Occipital lobe (tissue), 2 donors: ENCODE measurements around the gene RAB11FIP5. TPM values are rescaled to one million over a fixed set of nuclear protein-coding genes. Genes with fewer than 3 reads are reported as not detected.
"Not testable (repeated sequence)": the region's sequence is repeated elsewhere in the genome, so short reads cannot be mapped to it uniquely, and the experiment has no call there.

ENCODE experiments used
- DNase-seq: peaks from one replicate; lab custom pipeline; 2025; lab: John Stamatoyannopoulos, UW
- total RNA-seq: library from RNA; depleted of rRNA; stranded (reverse); fragments of >200 nt; gene quantifications from one replicate; pipeline ENCODE4 v1.2.3, GENCODE V29; 2014

RAB11FIP5 gene
- total RNA-seq, 1 donor from 2014 or later: 7.5 TPM

- DNase-seq: no peak
Observed at GRCh38 chr2:73111073-73112025, 1.4 kb downstream of the RAB11FIP5 start.

GRCh38 chr2:73110168-73111072 is 2.3 kb downstream of the RAB11FIP5 start:
- DNase-seq: no peak

- no peak for DNase-seq
Observed at GRCh38 chr2:73109431-73110167, 3.1 kb downstream of the RAB11FIP5 start.

- no peak for DNase-seq
Observed at GRCh38 chr2:73107211-73107926, 5.4 kb downstream of the RAB11FIP5 start.

- no peak for DNase-seq
Observed at GRCh38 chr2:73106791-73107190, 6.0 kb downstream of the RAB11FIP5 start.

- DNase-seq: no peak
Observed at GRCh38 chr2:73105511-73105971, 7.2 kb downstream of the RAB11FIP5 start.

GRCh38 chr2:73104933-73105332 is 7.8 kb downstream of the RAB11FIP5 start:
- DNase-seq: no peak

- no peak for DNase-seq
Observed at GRCh38 chr2:73103018-73103542, 9.7 kb downstream of the RAB11FIP5 start.

GRCh38 chr2:73101626-73102256 is 11.0 kb downstream of the RAB11FIP5 start:
- DNase-seq: no peak

- no peak for DNase-seq
Observed at GRCh38 chr2:73100956-73101355, 11.8 kb downstream of the RAB11FIP5 start.

GRCh38 chr2:73099486-73099885 is 13.3 kb downstream of the RAB11FIP5 start:
- DNase-seq: no peak

GRCh38 chr2:73095910-73096309 is 16.8 kb downstream of the RAB11FIP5 start:
- DNase-seq: no peak

GRCh38 chr2:73093601-73094218 is 19.0 kb downstream of the RAB11FIP5 start:
- DNase-seq: not testable (repeated sequence)

GRCh38 chr2:73092146-73092783 is 20.5 kb downstream of the RAB11FIP5 start:
- DNase-seq: no peak

- no peak for DNase-seq
Observed at GRCh38 chr2:73091696-73092095, 21.1 kb downstream of the RAB11FIP5 start.

- DNase-seq: no peak
Observed at GRCh38 chr2:73091164-73091563, 21.6 kb downstream of the RAB11FIP5 start.

- DNase-seq: no peak
Observed at GRCh38 chr2:73089270-73090030, 23.3 kb downstream of the RAB11FIP5 start.

- no peak for DNase-seq
Observed at GRCh38 chr2:73088703-73089102, 24.0 kb downstream of the RAB11FIP5 start.
